Ishikawa (cell line): ENCODE data around the gene SPAG5.

Experiments used
- CEBPB ChIP-seq: IDR thresholded peaks from 2 replicates; pipeline ENCODE4 v1.6.1; 2012
- CREB1 ChIP-seq: IDR thresholded peaks from 2 replicates; pipeline ENCODE4 v1.6.1; 2012; ENCODE audit warnings: low read depth
- EGR1 ChIP-seq: IDR thresholded peaks from 2 replicates; pipeline ENCODE4 v1.6.1; 2012
- EP300 ChIP-seq: IDR thresholded peaks from 2 replicates; pipeline ENCODE4 v1.6.1; 2012; ENCODE audit warnings: borderline replicate concordance
- FOXM1 ChIP-seq: IDR thresholded peaks from 2 replicates; pipeline ENCODE4 v1.6.1; 2012; ENCODE audit warnings: low read depth, borderline replicate concordance
- NFIC ChIP-seq: IDR thresholded peaks from 2 replicates; pipeline ENCODE4 v1.6.1; 2012
- RAD21 ChIP-seq: IDR thresholded peaks from 2 replicates; pipeline ENCODE4 v1.6.1; 2012; ENCODE audit warnings: low read depth
- REST ChIP-seq: IDR thresholded peaks from 2 replicates; pipeline ENCODE4 v1.6.1; 2012; ENCODE audit warnings: low read depth, mild to moderate bottlenecking
- TAF1 ChIP-seq: IDR thresholded peaks from 2 replicates; pipeline ENCODE4 v1.6.1; 2012; ENCODE audit warnings: low read depth, mild to moderate bottlenecking
- TCF12 ChIP-seq: IDR thresholded peaks from 2 replicates; pipeline ENCODE4 v1.6.1; 2012; ENCODE audit warnings: low read depth
- TEAD4 ChIP-seq: IDR thresholded peaks from 2 replicates; pipeline ENCODE4 v1.6.1; 2012
- YY1 ChIP-seq: IDR thresholded peaks from 2 replicates; pipeline ENCODE4 v1.6.1; 2012; ENCODE audit warnings: low read depth
- ZBTB7A ChIP-seq: IDR thresholded peaks from 2 replicates; pipeline ENCODE4 v1.6.1; 2012; ENCODE audit warnings: low read depth
- TF ChIP-seq, protein P1 (sequence below): IDR thresholded peaks from 2 replicates; pipeline ENCODE4 v1.6.1; 2012
- TF ChIP-seq, protein P2 (sequence below): IDR thresholded peaks from 2 replicates; pipeline ENCODE4 v1.6.1; 2012

Gene SPAG5

DNA sequence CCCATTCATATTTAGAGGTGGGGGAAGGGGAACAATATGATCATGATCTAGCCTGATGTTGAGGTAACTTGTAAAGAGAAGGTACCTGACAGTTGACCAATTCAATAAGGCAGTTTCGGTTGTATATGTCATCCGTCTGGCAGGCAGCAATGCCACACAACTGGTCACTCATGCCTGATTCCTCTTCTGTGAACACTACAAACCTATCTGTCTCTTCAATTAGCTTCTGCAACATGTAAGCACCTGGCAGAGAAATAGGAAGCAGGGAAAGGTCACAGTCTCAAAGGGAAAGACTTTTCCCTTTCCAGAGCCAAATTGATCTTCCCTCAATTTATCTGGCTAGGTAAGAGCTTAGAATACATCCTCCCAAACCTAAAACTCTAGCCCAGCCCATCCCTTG is 25.3 kb upstream of the SPAG5 start:
- TF ChIP-seq EGR1 (no peak), TCF12 (no peak), TEAD4 (no peak), CREB1 (no peak)

GRCh38 chr17:28623696-28624095 is 24.9 kb upstream of the SPAG5 start:
- TF ChIP-seq TCF12 (no peak), CEBPB (no peak), ZBTB7A (no peak), FOXM1 (no peak), REST (no peak), EGR1 (no peak), NFIC (no peak), CREB1 (no peak), EP300 (no peak), RAD21 (no peak), TAF1 (no peak)
- TF ChIP-seq, protein P1, sequence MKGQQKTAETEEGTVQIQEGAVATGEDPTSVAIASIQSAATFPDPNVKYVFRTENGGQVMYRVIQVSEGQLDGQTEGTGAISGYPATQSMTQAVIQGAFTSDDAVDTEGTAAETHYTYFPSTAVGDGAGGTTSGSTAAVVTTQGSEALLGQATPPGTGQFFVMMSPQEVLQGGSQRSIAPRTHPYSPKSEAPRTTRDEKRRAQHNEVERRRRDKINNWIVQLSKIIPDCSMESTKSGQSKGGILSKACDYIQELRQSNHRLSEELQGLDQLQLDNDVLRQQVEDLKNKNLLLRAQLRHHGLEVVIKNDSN, result no peak
- TF ChIP-seq, protein P2, sequence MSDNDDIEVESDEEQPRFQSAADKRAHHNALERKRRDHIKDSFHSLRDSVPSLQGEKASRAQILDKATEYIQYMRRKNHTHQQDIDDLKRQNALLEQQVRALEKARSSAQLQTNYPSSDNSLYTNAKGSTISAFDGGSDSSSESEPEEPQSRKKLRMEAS, result no peak

DNA sequence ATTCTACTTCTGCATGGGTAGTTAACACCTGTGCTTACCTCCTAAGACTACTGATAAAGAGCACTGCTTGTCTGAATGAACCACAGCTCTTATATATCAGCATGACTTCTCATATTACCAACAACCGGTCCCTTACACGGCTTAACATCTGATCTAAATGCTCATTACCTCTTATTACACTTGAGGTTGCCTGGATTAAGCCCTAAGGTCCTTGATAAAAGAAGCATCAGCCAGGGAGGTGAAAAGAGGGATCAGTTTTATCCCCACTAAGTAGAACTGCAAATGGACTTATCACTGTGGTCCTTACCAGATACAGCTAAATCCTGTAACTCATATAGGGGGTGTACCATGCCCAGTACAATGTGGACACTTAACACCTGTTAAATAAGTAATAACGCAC is 23.4 kb upstream of the SPAG5 start:
- no peak for TF ChIP-seq TAF1
- no peak for TF ChIP-seq TCF12
- no peak for TF ChIP-seq REST
- TF ChIP-seq, protein P1, result no peak
- no peak for TF ChIP-seq EP300
- no peak for TF ChIP-seq CEBPB
- TF ChIP-seq, protein P2, result no peak
- no peak for TF ChIP-seq TEAD4
- no peak for TF ChIP-seq CREB1
- TF ChIP-seq EGR1, result no peak
- no peak for TF ChIP-seq RAD21
- no peak for TF ChIP-seq ZBTB7A
- no peak for TF ChIP-seq NFIC
- TF ChIP-seq FOXM1, result no peak
- TF ChIP-seq YY1, result no peak

- no peak for TF ChIP-seq TEAD4
- TF ChIP-seq REST, result no peak
- TF ChIP-seq CEBPB, result no peak
- no peak for TF ChIP-seq EGR1
- TF ChIP-seq YY1, result no peak
- no peak for TF ChIP-seq CREB1
- no peak for TF ChIP-seq RAD21
- TF ChIP-seq, protein P1, result no peak
- TF ChIP-seq EP300, result no peak
- TF ChIP-seq ZBTB7A, result no peak
- TF ChIP-seq, protein P2, result no peak
- no peak for TF ChIP-seq TCF12
These were observed 21.2 kb upstream of the SPAG5 start for GRCh38 chr17:28620010-28620409.

DNA sequence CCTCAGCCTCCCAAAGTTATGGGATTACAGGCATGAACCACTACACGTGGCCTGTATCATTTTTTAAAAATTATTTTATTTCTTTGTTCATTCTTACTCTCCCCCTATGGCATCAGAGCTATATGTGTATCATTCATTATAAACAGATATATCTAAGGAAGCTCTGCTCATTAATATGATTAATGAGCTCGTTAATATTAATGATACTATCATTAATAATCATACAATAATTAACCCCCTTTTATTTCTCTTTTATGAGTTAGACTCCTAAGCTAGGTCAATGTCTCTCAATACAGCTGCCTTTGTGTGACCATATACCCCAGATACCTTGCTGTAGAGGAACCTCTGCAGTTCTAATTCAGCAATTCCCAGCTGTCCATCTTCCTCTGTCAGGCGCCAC is 19.6 kb upstream of the SPAG5 start:
- TF ChIP-seq TCF12 (no peak), TEAD4 (no peak), CREB1 (no peak), RAD21 (no peak), REST (no peak), CEBPB (no peak), TAF1 (no peak), YY1 (no peak)
- TF ChIP-seq, protein P2, result no peak
